SK-N-SH treated with all-trans-retinoic acid at 6 μM for 48 hours (cell line): Measurements from ENCODE around the gene PLA2G4B.

Experiments
- ATAC-seq: fragments of 200-7000 bp; cut with Tn5 transposase; 3 replicates; pipeline ENCODE4 v1.9.1; 2020; ENCODE audit warnings: mild to moderate bottlenecking, moderate library complexity
- ARNTL ChIP-seq: fragments of 450-650 bp; formaldehyde crosslinking; IDR thresholded peaks from 2 replicates; pipeline ENCODE4 v1.5.0; 2020; ENCODE audit warnings: low read depth, mild to moderate bottlenecking, moderate library complexity, borderline replicate concordance
- BACH2 ChIP-seq: fragments of 250-450 bp; sonication (Bioruptor Pico); IDR thresholded peaks from 2 replicates; pipeline ENCODE4 v1.9.0; 2021; ENCODE audit warnings: mild to moderate bottlenecking, borderline replicate concordance
- CSDC2 ChIP-seq: fragments of 250-450 bp; sonication (Bioruptor Pico); IDR thresholded peaks from 2 replicates; pipeline ENCODE4 v1.5.0; 2020; ENCODE audit warnings: mild to moderate bottlenecking, moderate library complexity
- ESRRG ChIP-seq: fragments of 250-450 bp; sonication (Bioruptor Pico); IDR thresholded peaks from 2 replicates; pipeline ENCODE4 v1.6.1; 2021; ENCODE audit warnings: mild to moderate bottlenecking
- ISL1 ChIP-seq: fragments of 250-450 bp; sonication (Bioruptor Pico); IDR thresholded peaks from 2 replicates; pipeline ENCODE4 v2.1.2; 2022; ENCODE audit warnings: mild to moderate bottlenecking, moderate library complexity
- OSR1 ChIP-seq: fragments of 250-450 bp; sonication (Bioruptor Pico); IDR thresholded peaks from 2 replicates; pipeline ENCODE4 v1.8.0; 2022; ENCODE audit warnings: moderate library complexity, mild to moderate bottlenecking, inconsistent platforms
- POU6F1 ChIP-seq: fragments of 250-450 bp; sonication (Bioruptor Pico); IDR thresholded peaks from 2 replicates; pipeline ENCODE4 v1.8.0; 2021; ENCODE audit warnings: low read depth, mild to moderate bottlenecking, moderate library complexity, borderline replicate concordance
- PPARA ChIP-seq: fragments of 250-450 bp; sonication (Bioruptor Pico); IDR thresholded peaks from 2 replicates; pipeline ENCODE4 v1.5.0; 2020; ENCODE audit warnings: mild to moderate bottlenecking, borderline replicate concordance
- RARB ChIP-seq: fragments of 250-450 bp; sonication (Bioruptor Pico); IDR thresholded peaks from 2 replicates; pipeline ENCODE4 v1.8.0; 2021; ENCODE audit warnings: mild to moderate bottlenecking, moderate library complexity
- SNAI2 ChIP-seq: fragments of 250-450 bp; sonication (Bioruptor Pico); IDR thresholded peaks from 2 replicates; pipeline ENCODE4 v1.5.0; 2020; ENCODE audit warnings: mild to moderate bottlenecking, moderate library complexity
- TCF4 ChIP-seq: fragments of 250-450 bp; sonication (Bioruptor Pico); IDR thresholded peaks from 2 replicates; pipeline ENCODE4 v1.8.0; 2021; ENCODE audit warnings: mild to moderate bottlenecking, moderate library complexity, borderline replicate concordance
- TOX ChIP-seq: fragments of 250-450 bp; sonication (Bioruptor Pico); IDR thresholded peaks from 2 replicates; pipeline ENCODE4 v1.8.0; 2021; ENCODE audit warnings: mild to moderate bottlenecking, moderate library complexity, borderline replicate concordance
- ZC3H10 ChIP-seq: fragments of 250-450 bp; sonication (Bioruptor Pico); IDR thresholded peaks from 2 replicates; pipeline ENCODE4 v1.5.1; 2021; ENCODE audit warnings: mild to moderate bottlenecking, moderate library complexity
- ZFP30 ChIP-seq: fragments of 450-650 bp; formaldehyde crosslinking; IDR thresholded peaks from 2 replicates; pipeline ENCODE4 v1.5.0; 2022; ENCODE audit warnings: mild to moderate bottlenecking, moderate library complexity
- ZNF565 ChIP-seq: fragments of 450-650 bp; formaldehyde crosslinking; conservative IDR thresholded peaks from 2 replicates; pipeline ENCODE4 v1.5.0; 2020; ENCODE audit warnings: low read depth, mild to moderate bottlenecking, moderate library complexity
- ZNF70 ChIP-seq: fragments of 450-650 bp; formaldehyde crosslinking; IDR thresholded peaks from 2 replicates; pipeline ENCODE4 v1.5.0; 2020; ENCODE audit warnings: mild to moderate bottlenecking, moderate library complexity
- ZNF8 ChIP-seq: fragments of 450-650 bp; formaldehyde crosslinking; IDR thresholded peaks from 2 replicates; pipeline ENCODE4 v1.5.0; 2020; ENCODE audit warnings: mild to moderate bottlenecking, moderate library complexity
- TF ChIP-seq, protein P1 (sequence below): fragments of 250-450 bp; sonication (Bioruptor Pico); IDR thresholded peaks from 2 replicates; pipeline ENCODE4 v1.5.1; 2020; ENCODE audit warnings: low read depth, mild to moderate bottlenecking, moderate library complexity
- TF ChIP-seq, protein P2 (sequence below): fragments of 250-450 bp; sonication (Bioruptor Pico); IDR thresholded peaks from 2 replicates; pipeline ENCODE4 v1.5.1; 2021; ENCODE audit warnings: mild to moderate bottlenecking, moderate library complexity
- TF ChIP-seq, protein P3 (sequence below): fragments of 250-450 bp; sonication (Bioruptor Pico); IDR thresholded peaks from 2 replicates; pipeline ENCODE4 v1.5.0; 2020; ENCODE audit warnings: mild to moderate bottlenecking, moderate library complexity
- TF ChIP-seq, protein P4 (sequence below): fragments of 250-450 bp; sonication (Bioruptor Pico); IDR thresholded peaks from 2 replicates; pipeline ENCODE4 v1.8.0; 2020; ENCODE audit warnings: mild to moderate bottlenecking, moderate library complexity, borderline replicate concordance

Gene PLA2G4B

GRCh38 chr15:41895957-41896356 lies 57.3 kb downstream of the PLA2G4B start:
- TF ChIP-seq, protein P1, sequence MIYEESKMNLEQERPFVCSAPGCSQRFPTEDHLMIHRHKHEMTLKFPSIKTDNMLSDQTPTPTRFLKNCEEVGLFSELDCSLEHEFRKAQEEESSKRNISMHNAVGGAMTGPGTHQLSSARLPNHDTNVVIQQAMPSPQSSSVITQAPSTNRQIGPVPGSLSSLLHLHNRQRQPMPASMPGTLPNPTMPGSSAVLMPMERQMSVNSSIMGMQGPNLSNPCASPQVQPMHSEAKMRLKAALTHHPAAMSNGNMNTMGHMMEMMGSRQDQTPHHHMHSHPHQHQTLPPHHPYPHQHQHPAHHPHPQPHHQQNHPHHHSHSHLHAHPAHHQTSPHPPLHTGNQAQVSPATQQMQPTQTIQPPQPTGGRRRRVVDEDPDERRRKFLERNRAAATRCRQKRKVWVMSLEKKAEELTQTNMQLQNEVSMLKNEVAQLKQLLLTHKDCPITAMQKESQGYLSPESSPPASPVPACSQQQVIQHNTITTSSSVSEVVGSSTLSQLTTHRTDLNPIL (CRISPR knock-in tag) = no peak
- TF ChIP-seq, protein P2, sequence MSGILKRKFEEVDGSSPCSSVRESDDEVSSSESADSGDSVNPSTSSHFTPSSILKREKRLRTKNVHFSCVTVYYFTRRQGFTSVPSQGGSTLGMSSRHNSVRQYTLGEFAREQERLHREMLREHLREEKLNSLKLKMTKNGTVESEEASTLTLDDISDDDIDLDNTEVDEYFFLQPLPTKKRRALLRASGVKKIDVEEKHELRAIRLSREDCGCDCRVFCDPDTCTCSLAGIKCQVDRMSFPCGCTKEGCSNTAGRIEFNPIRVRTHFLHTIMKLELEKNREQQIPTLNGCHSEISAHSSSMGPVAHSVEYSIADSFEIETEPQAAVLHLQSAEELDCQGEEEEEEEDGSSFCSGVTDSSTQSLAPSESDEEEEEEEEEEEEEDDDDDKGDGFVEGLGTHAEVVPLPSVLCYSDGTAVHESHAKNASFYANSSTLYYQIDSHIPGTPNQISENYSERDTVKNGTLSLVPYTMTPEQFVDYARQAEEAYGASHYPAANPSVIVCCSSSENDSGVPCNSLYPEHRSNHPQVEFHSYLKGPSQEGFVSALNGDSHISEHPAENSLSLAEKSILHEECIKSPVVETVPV (CRISPR knock-in tag) = no peak
- no peak for TF ChIP-seq ESRRG (CRISPR knock-in tag)
- no peak for TF ChIP-seq TOX (CRISPR knock-in tag)
- TF ChIP-seq PPARA (CRISPR knock-in tag) = no peak
- no peak for TF ChIP-seq BACH2
- no peak for TF ChIP-seq ZNF8 (CRISPR knock-in tag)
- TF ChIP-seq POU6F1 (CRISPR knock-in tag) = no peak
- no peak for TF ChIP-seq CSDC2 (CRISPR knock-in tag)
- TF ChIP-seq TCF4 = no peak
- TF ChIP-seq ZFP30 (CRISPR knock-in tag) = no peak
- TF ChIP-seq, protein P3, sequence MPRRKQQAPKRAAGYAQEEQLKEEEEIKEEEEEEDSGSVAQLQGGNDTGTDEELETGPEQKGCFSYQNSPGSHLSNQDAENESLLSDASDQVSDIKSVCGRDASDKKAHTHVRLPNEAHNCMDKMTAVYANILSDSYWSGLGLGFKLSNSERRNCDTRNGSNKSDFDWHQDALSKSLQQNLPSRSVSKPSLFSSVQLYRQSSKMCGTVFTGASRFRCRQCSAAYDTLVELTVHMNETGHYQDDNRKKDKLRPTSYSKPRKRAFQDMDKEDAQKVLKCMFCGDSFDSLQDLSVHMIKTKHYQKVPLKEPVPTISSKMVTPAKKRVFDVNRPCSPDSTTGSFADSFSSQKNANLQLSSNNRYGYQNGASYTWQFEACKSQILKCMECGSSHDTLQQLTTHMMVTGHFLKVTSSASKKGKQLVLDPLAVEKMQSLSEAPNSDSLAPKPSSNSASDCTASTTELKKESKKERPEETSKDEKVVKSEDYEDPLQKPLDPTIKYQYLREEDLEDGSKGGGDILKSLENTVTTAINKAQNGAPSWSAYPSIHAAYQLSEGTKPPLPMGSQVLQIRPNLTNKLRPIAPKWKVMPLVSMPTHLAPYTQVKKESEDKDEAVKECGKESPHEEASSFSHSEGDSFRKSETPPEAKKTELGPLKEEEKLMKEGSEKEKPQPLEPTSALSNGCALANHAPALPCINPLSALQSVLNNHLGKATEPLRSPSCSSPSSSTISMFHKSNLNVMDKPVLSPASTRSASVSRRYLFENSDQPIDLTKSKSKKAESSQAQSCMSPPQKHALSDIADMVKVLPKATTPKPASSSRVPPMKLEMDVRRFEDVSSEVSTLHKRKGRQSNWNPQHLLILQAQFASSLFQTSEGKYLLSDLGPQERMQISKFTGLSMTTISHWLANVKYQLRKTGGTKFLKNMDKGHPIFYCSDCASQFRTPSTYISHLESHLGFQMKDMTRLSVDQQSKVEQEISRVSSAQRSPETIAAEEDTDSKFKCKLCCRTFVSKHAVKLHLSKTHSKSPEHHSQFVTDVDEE (CRISPR knock-in tag) = no peak
- TF ChIP-seq, all 23 proteins: peak for 0
- no peak for ATAC-seq

- TF ChIP-seq TOX (CRISPR knock-in tag) (no peak), ARNTL (CRISPR knock-in tag) (no peak), TCF4 (no peak), ZNF70 (no peak), SNAI2 (CRISPR knock-in tag) (no peak), ZC3H10 (CRISPR knock-in tag) (no peak), OSR1 (CRISPR knock-in tag) (no peak), PPARA (CRISPR knock-in tag) (no peak), ESRRG (CRISPR knock-in tag) (no peak), RARB (no peak), BACH2 (no peak), ZFP30 (CRISPR knock-in tag) (no peak), ISL1 (CRISPR knock-in tag) (no peak), ZNF565 (CRISPR knock-in tag) (no peak), POU6F1 (CRISPR knock-in tag) (no peak)
- TF ChIP-seq, protein P3 (CRISPR knock-in tag) = no peak
- TF ChIP-seq, protein P2 (CRISPR knock-in tag) = no peak
- TF ChIP-seq, protein P1 (CRISPR knock-in tag) = no peak
- TF ChIP-seq, protein P4, sequence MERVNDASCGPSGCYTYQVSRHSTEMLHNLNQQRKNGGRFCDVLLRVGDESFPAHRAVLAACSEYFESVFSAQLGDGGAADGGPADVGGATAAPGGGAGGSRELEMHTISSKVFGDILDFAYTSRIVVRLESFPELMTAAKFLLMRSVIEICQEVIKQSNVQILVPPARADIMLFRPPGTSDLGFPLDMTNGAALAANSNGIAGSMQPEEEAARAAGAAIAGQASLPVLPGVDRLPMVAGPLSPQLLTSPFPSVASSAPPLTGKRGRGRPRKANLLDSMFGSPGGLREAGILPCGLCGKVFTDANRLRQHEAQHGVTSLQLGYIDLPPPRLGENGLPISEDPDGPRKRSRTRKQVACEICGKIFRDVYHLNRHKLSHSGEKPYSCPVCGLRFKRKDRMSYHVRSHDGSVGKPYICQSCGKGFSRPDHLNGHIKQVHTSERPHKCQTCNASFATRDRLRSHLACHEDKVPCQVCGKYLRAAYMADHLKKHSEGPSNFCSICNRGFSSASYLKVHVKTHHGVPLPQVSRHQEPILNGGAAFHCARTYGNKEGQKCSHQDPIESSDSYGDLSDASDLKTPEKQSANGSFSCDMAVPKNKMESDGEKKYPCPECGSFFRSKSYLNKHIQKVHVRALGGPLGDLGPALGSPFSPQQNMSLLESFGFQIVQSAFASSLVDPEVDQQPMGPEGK (CRISPR knock-in tag) = no peak
Observed at GRCh38 chr15:41896566-41896965, 57.9 kb downstream of the PLA2G4B start.

More at GRCh38 chr15:41896566-41896965, 57.9 kb downstream of the PLA2G4B start:
- no peak for ATAC-seq
